Stimulated activated naive B cell treated with anti-CD40 and anti-IgM and Interleukin-4, amounts not matched to agents 10 μg/mL and 1 μg/mL and 100 μg/mL, for 72 hours (primary cell): ENCODE measurements around the gene OR1D5.
"Not testable (repeated sequence)": the region's sequence is repeated elsewhere in the genome, so short reads cannot be mapped to it uniquely, and the experiment has no call there.

Experiments
- ATAC-seq, 2 donors: fragments of 150-1000 bp; cut with Tn5 transposase; replicated peaks; 2 replicates each; pipeline ENCODE4 v1.10.0; 2021; ENCODE audit warnings: moderate library complexity in 1 of 2
- DNase-seq: peaks from one replicate; pipeline ENCODE4 v3.0.0; 2021
- H3K27ac Mint-ChIP-seq: one replicate; pipeline ENCODE4 v1.8.0; 2022; ENCODE audit warnings: mild to moderate bottlenecking, mixed read lengths
- H3K27me3 Mint-ChIP-seq, 2 donors: one replicate each; pipeline ENCODE4 v1.8.0; 2022; ENCODE audit warnings: mixed read lengths in 2 of 2
- H3K36me3 Mint-ChIP-seq, 2 donors: one replicate each; pipeline ENCODE4 v1.8.0; 2022; ENCODE audit warnings: mixed read lengths in 2 of 2, mild to moderate bottlenecking in 1 of 2
- H3K4me1 Mint-ChIP-seq, 2 donors: one replicate each; pipeline ENCODE4 v1.8.0; 2022; ENCODE audit warnings: mixed read lengths in 2 of 2, mild to moderate bottlenecking in 1 of 2
- H3K4me3 Mint-ChIP-seq, 2 donors: one replicate each; pipeline ENCODE4 v1.8.0; 2022; ENCODE audit warnings: mild to moderate bottlenecking in 2 of 2, mixed read lengths in 2 of 2, moderate library complexity in 1 of 2
- H3K9me3 Mint-ChIP-seq, 2 donors: one replicate each; pipeline ENCODE4 v1.8.0; 2022; ENCODE audit warnings: mixed read lengths in 2 of 2, mild to moderate bottlenecking in 1 of 2

Gene OR1D5

GRCh38 chr17:3037259-3037658, 26.1 kb downstream of the OR1D5 start:
- H3K4me1 Mint-ChIP-seq: peaks cover 9 to 15% of the 10 kb centered on the region in 2 donors
- H3K4me3 Mint-ChIP-seq: no peak overlapping the region
- H3K27me3 Mint-ChIP-seq: peaks cover 28 to 34% of the 10 kb centered on the region in 2 donors
- no peak overlapping the region for H3K27ac Mint-ChIP-seq
- peaks cover 0 to 2% of the 10 kb centered on the region in 2 donors for H3K9me3 Mint-ChIP-seq
- peaks cover 1 to 7% of the 10 kb centered on the region in 2 donors for H3K36me3 Mint-ChIP-seq
- DNase-seq (no peak), ATAC-seq (no peak)

GRCh38 chr17:3036800-3037199, 26.6 kb downstream of the OR1D5 start:
- peaks cover 1 to 4% of the 10 kb centered on the region in 2 donors for H3K36me3 Mint-ChIP-seq
- ATAC-seq: no peak
- H3K4me1 Mint-ChIP-seq: peaks cover 9 to 15% of the 10 kb centered on the region in 2 donors
- no peaks in the 10 kb centered on the region for H3K9me3 Mint-ChIP-seq
- DNase-seq: no peak
- no peak overlapping the region for H3K27ac Mint-ChIP-seq
- peaks cover 24 to 29% of the 10 kb centered on the region in 2 donors for H3K27me3 Mint-ChIP-seq
- no peak overlapping the region for H3K4me3 Mint-ChIP-seq

GRCh38 chr17:3035968-3036280, 27.5 kb downstream of the OR1D5 start:
- Mint-ChIP-seq H3K27ac (no peak overlapping the region), H3K36me3 (peaks cover 1 to 4% of the 10 kb centered on the region in 2 donors), H3K4me1 (peaks cover 9 to 15% of the 10 kb centered on the region in 2 donors), H3K4me3 (no peak overlapping the region), H3K27me3 (peaks cover 15 to 20% of the 10 kb centered on the region in 2 donors), H3K9me3 (no peaks in the 10 kb centered on the region)
- no peak for DNase-seq
- ATAC-seq: no peak

- ATAC-seq (no peak), DNase-seq (no peak)
- Mint-ChIP-seq H3K4me1 (peaks cover 9 to 15% of the 10 kb centered on the region in 2 donors), H3K4me3 (no peak overlapping the region), H3K27me3 (peaks cover 11 to 15% of the 10 kb centered on the region in 2 donors), H3K9me3 (no peaks in the 10 kb centered on the region), H3K36me3 (peaks cover 1 to 4% of the 10 kb centered on the region in 2 donors), H3K27ac (no peak overlapping the region)
Measured at GRCh38 chr17:3035256-3035967, 28.0 kb downstream of the OR1D5 start.

GRCh38 chr17:3034578-3034920, 28.9 kb downstream of the OR1D5 start:
- Mint-ChIP-seq H3K4me3 (no peak overlapping the region), H3K4me1 (peaks cover 5 to 8% of the 10 kb centered on the region in 2 donors), H3K36me3 (peaks cover 1 to 4% of the 10 kb centered on the region in 2 donors), H3K9me3 (no peaks in the 10 kb centered on the region), H3K27ac (no peak overlapping the region), H3K27me3 (peaks cover 5 to 7% of the 10 kb centered on the region in 2 donors)
- no peak for DNase-seq
- ATAC-seq: no peak

GRCh38 chr17:3033741-3034577, 29.4 kb downstream of the OR1D5 start:
- peak overlapping the region; percentile 65 for H3K27ac Mint-ChIP-seq
- peaks cover 3 to 4% of the 10 kb centered on the region in 2 donors for H3K36me3 Mint-ChIP-seq
- DNase-seq: no peak
- no peak for ATAC-seq
- no peaks in the 10 kb centered on the region for H3K9me3 Mint-ChIP-seq
- peaks cover 2% of the 10 kb centered on the region in 2 donors for H3K4me1 Mint-ChIP-seq
- H3K27me3 Mint-ChIP-seq: peaks cover 2 to 3% of the 10 kb centered on the region in 2 donors
- no peak overlapping the region for H3K4me3 Mint-ChIP-seq

GRCh38 chr17:3033248-3033640, 30.2 kb downstream of the OR1D5 start:
- no peaks in the 10 kb centered on the region for H3K27me3 Mint-ChIP-seq
- peaks cover 5 to 6% of the 10 kb centered on the region in 2 donors for H3K36me3 Mint-ChIP-seq
- DNase-seq (no peak), ATAC-seq (no peak)
- H3K27ac Mint-ChIP-seq: no peak overlapping the region
- no peaks in the 10 kb centered on the region for H3K9me3 Mint-ChIP-seq
- H3K4me3 Mint-ChIP-seq: no peak overlapping the region
- H3K4me1 Mint-ChIP-seq: no peaks in the 10 kb centered on the region

- ATAC-seq: no peak
- no peaks in the 10 kb centered on the region for H3K27me3 Mint-ChIP-seq
- H3K27ac Mint-ChIP-seq: no peak overlapping the region
- H3K36me3 Mint-ChIP-seq: peaks cover 6 to 9% of the 10 kb centered on the region in 2 donors
- DNase-seq: no peak
- H3K4me1 Mint-ChIP-seq: no peaks in the 10 kb centered on the region
- H3K4me3 Mint-ChIP-seq: no peak overlapping the region
- H3K9me3 Mint-ChIP-seq: no peaks in the 10 kb centered on the region
Measured at GRCh38 chr17:3032258-3033247, 30.9 kb downstream of the OR1D5 start.

GRCh38 chr17:3030852-3031470, 32.4 kb downstream of the OR1D5 start:
- not testable (repeated sequence) for DNase-seq, ATAC-seq, H3K27ac Mint-ChIP-seq, H3K27me3 Mint-ChIP-seq, H3K4me1 Mint-ChIP-seq, H3K4me3 Mint-ChIP-seq, H3K9me3 Mint-ChIP-seq
- H3K36me3 Mint-ChIP-seq: peaks cover 8 to 19% of the 10 kb centered on the region in 2 donors

GRCh38 chr17:3030096-3030495, 33.3 kb downstream of the OR1D5 start:
- Mint-ChIP-seq H3K9me3 (no peaks in the 10 kb centered on the region), H3K4me1 (no peaks in the 10 kb centered on the region), H3K36me3 (peaks cover 8 to 15% of the 10 kb centered on the region in 2 donors), H3K4me3 (no peak overlapping the region), H3K27ac (no peak overlapping the region), H3K27me3 (no peaks in the 10 kb centered on the region)
- ATAC-seq (no peak), DNase-seq (no peak)

- ATAC-seq (no peak), DNase-seq (no peak)
- H3K4me3 Mint-ChIP-seq: no peak overlapping the region
- no peaks in the 10 kb centered on the region for H3K9me3 Mint-ChIP-seq
- no peaks in the 10 kb centered on the region for H3K4me1 Mint-ChIP-seq
- H3K36me3 Mint-ChIP-seq: peaks cover 10 to 20% of the 10 kb centered on the region in 2 donors
- H3K27ac Mint-ChIP-seq: no peak overlapping the region
- no peaks in the 10 kb centered on the region for H3K27me3 Mint-ChIP-seq
Measured at GRCh38 chr17:3029213-3029913, 34.0 kb downstream of the OR1D5 start.

- ATAC-seq: no peak
- Mint-ChIP-seq H3K27ac (no peak overlapping the region), H3K4me1 (no peaks in the 10 kb centered on the region), H3K4me3 (no peak overlapping the region), H3K27me3 (no peaks in the 10 kb centered on the region), H3K36me3 (peaks cover 20 to 33% of the 10 kb centered on the region in 2 donors), H3K9me3 (peaks cover 9% of the 10 kb centered on the region in 2 donors)
- DNase-seq: no peak
Measured at GRCh38 chr17:3027786-3028532, 35.4 kb downstream of the OR1D5 start.
